ENCODE data around the gene PICK1. TPM values are rescaled to one million over a fixed set of nuclear protein-coding genes. Genes with fewer than 3 reads are reported as not detected.

Gene PICK1
- total RNA-seq, 2 donors from 2014 or later = 34.3 to 40.4 TPM

DNA sequence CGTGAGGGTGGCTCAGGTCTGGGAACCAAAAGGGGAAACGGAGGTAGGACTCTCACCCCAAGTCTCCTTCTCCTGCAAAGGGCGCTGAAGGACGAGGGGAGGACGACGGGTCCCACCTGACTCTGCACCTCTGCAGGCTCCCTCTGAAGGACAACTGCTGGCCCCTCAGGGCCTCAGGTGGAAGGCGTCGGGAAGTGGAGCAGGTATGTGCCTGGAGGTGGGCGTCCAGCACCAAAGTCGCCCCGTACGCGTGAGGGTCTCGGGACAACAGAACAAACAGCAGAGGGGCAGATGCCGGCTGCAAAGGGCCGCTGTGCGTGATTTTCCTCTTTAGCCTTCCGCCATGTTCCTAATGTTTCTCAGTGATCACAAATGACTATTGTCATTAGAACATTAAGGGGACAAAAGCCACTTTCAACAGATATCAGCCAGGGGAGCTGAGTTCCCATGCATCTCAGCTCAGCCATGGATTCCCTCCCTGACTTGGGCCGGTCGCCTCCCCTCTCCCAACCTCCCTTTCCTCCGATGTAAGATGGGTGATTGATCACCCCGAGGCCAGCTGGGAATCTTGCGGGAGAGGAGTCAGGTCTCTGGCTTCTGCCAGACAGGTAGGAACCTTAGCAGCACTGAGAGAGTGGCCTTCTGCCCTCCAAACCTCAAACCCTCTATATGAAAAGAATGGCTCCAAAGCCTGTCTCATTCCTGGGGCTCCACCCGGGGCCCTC, 25.9 kb downstream of the PICK1 start:
- DNase-seq (no peak), ATAC-seq (no peak)
- intact Hi-C loops (cut with DNase I, micrococcal nuclease) = no loop called here

DNA sequence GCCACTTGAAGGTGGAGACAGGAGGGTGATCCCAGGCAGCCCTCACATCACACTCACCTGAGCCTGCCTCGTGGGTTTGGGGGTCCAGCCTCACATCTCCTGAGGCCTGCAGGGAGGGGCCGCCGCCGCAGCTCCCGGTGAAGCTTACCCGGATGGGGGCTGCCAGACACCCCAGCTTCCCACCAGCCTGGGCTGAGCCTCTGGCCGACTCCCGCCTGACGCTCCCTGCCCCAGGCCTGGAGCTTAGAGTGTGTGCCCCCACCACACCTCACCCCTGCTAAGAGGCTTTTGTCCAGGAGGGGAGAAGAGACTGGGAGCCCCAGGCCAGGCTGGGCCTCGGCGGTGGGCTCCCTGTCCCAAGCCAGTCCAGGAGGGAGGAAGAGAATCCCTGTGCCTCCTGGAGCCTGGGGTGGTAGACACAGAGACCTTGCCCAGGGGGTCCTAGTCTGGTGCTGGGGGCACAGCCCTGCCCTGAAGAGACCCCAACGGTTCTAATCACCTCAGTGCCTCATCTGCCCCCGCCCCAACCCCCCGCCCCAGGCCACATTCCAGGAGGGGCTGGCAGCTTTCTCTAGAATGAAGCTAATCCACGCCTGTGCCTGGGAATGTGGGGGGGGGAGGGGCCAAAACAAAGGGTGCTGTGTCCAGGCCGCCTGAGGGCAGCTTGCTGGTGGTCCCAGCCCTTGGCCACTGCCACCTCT, 26.9 kb downstream of the PICK1 start, which contains the start of gene SLC16A8:
SLC16A8 (minus strand) TSS at position 254 of the 701 bp plus-strand sequence. CDS start 1,311 bp downstream, outside the sequence.
- DNase-seq (no peak), ATAC-seq (no peak)
- intact Hi-C loops (cut with DNase I, micrococcal nuclease) = no loop called here

DNA sequence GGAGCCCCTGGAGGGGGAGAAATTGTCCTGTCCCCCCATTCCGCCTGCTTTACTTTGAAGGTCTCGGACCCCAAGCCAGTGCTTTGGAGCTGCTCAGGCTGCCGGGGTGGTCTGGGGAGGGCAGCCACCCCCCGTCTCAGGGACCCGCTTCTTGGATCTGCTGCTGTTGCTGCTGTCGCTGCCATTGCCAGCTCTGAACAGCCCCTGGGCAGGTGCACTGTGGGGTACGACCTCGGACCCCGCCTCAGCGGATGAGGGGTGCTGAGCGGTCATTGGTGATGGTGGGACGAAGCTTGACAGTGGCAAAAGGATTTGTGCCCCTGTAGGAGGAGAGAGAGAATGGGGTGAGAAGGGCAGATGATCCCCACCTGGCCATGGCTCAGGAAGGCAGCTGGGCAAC, 27.9 kb downstream of the PICK1 start:
- intact Hi-C loops (cut with DNase I, micrococcal nuclease) = no loop called here
- ATAC-seq = no peak
- DNase-seq = no peak

- intact Hi-C loops (cut with DNase I, micrococcal nuclease) = no loop called here
- ATAC-seq (no peak), DNase-seq (no peak)
Measured at GRCh38 chr22:38085501-38085900, 28.3 kb downstream of the PICK1 start.

DNA sequence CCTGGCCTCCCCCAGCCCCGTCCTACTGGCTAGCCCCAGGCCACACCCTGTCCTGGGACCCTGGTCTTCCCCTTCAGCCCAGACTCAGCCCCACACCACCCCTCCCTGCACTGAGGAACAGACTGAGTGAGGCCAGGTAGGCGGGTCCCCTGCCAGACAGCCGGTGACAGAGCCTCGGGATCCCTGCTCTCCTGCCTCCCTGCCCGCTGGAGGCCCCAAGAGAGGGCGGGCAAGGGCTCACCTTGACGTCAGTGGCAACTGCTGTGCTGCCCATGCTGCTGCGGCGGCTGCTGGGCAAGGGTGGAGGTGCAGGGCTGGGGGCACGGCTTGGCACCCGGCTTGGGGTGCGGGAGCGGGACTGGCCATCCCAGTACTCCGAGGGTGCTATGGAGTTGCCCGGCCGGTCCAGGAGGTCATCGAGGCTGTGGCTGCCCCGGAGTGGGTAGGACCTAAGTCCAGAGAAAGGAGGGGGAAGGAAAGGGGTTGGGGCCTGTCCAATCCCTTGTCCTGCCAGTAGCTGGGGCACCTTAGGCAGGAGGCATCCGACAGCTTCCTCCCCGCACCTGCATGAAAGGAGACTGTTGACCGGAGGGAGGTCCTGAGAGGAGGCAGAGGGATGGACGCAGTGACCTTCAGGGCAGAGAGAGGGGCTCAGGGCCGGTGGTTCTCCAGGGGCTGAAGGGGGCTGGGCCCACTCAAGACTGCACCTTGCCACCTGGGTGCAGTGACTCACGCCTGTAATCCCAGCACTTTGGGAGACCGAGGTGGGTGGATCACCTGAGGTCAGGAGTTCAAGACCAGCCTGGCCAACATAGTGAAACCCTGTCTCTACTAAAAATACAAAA, 29.0 kb downstream of the PICK1 start:
- intact Hi-C loops (cut with DNase I, micrococcal nuclease) = no loop called here
- ATAC-seq (no peak), DNase-seq (no peak)

DNA sequence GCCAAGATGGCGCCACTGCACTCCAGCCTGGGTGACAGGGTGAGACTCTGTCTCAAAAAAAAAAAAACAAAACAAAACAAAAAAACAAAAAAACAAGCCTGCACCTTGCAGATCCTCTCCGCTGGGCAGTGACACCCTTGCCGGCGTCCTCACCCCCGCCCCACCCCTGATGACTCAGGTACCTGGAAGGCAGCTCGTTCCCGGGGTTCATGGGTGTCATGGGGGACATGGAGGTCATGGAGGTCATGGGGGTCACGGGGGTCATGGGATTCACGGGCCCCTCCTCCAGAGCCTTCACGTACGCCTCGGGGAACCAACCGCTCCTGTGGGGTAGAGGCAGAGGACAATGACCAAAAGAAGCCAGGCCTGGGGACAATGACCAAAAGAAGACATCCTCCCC, 29.7 kb downstream of the PICK1 start:
- DNase-seq (no peak), ATAC-seq (no peak)
- intact Hi-C loops (cut with DNase I, micrococcal nuclease) = no loop called here

DNA sequence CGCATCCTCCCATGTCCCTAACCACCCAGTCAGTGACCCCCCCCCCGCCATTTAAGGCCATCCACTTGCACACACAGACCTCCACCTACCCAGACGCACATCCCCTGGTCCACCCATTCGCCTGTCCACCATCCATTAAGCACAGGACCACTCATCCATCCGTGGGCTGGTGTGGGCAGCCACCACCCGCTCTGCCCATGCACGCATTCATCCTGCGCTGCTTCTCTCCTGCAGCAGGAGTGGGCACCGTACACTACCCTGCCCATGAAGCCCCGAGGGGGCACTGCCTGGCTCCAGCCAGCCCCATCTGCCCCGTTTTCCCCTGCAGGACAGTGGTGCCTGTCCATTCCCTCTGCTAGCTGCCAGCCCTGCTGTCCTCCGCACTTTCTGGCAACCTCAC, 30.7 kb downstream of the PICK1 start:
- DNase-seq = no peak
- intact Hi-C loops (cut with DNase I, micrococcal nuclease) = no loop called here

DNA sequence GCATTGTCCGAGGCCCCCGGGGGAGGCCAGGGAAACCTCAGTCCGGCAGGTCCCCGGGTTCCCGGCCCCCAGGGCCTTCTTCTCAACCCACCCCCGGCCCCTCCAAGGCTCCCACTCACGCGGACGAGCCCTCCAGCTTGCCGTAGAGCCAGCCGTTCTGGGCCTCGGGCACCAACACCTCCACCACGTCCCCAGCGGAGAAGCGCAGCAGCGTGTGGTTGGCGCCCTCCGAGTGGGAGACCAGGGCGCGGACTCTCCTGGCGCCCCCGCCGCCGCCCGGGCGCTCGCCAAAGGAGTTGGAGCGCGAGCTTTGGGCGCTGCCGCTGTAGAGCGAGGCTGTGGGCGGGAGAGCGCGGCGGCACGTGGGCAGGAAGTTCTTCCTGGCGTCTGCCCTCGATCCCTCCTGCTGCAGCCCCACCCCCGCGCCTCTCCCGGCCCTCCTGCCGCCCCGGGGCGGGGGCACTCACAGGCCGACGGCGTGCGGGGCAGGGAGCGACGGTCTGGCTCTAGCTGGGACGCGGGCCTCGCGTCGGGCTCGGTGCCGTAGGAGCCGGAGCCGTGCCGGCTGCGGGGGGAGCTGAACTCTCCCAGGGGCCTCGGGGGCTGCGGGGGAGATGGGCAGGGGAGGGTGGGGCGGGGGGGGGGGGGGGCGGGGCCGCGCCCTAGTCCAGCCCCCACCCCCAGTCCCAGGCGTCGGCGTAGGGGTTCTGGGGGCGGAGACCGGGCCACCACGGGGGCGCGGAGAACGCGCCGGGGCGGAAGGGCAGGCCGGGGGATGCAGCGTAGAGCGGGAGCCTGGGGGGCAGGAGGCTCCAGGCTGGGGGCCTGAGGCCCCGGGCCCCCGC, 31.6 kb downstream of the PICK1 start:
- DNase-seq (no peak), ATAC-seq (no peak)
- intact Hi-C loops (cut with DNase I, micrococcal nuclease) = no loop called here

More for the DNA sequence above, 30.7 kb downstream of the PICK1 start:
- ATAC-seq = no peak

DNA sequence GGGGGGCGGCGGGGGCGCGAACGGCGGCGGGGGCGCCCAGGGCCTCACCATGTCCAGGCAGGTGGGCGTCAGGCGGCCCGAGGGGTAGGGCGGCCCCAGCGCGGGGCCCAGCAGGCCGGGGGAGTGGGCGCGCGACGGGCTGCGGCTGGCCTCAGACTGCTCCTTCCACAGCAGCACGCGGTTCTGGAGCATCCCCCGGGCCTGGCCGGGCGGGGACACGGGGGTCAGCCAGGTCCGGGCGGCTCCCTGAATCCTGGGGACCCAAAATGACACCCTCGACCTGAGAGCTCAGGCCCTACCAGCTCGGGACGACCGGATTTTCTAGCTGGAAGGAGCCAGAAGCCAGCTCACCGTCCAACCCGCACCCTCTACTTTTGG, 32.3 kb downstream of the PICK1 start:
- DNase-seq (no peak), ATAC-seq (no peak)
- intact Hi-C loops (cut with DNase I, micrococcal nuclease) = no loop called here

DNA sequence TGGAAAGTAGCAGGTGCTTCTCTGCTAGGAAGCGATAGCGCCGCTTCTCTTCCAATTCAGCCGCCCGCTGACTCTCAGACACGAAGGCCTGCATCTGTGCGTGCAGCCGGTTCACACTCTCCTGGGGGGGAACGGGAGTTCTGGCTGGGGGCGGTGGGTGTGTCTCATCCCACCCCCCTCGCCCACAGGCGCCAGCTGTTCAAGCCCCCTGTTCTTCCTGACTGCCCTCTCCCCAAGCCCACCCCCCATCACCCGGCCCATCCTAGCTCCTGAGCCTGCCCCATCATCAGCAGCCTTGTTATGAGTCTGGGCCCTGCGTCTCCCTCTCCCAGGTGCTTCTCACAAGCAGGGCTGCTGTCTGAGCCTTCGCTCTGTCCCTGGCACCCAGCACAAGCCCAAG, 39.9 kb downstream of the PICK1 start:
- ATAC-seq = no peak
- DNase-seq = no peak
- intact Hi-C loops (cut with DNase I, micrococcal nuclease) = no loop called here

- no peak for DNase-seq
- intact Hi-C loops (cut with DNase I, micrococcal nuclease) = no loop called here
- ATAC-seq = peak; percentile 41
Measured at GRCh38 chr22:38097557-38098409, 40.6 kb downstream of the PICK1 start.

- ATAC-seq (peak; percentile 21), DNase-seq (no peak)
- intact Hi-C loops (cut with DNase I, micrococcal nuclease) = no loop called here
Measured at GRCh38 chr22:38098410-38099249, 41.4 kb downstream of the PICK1 start.

DNA sequence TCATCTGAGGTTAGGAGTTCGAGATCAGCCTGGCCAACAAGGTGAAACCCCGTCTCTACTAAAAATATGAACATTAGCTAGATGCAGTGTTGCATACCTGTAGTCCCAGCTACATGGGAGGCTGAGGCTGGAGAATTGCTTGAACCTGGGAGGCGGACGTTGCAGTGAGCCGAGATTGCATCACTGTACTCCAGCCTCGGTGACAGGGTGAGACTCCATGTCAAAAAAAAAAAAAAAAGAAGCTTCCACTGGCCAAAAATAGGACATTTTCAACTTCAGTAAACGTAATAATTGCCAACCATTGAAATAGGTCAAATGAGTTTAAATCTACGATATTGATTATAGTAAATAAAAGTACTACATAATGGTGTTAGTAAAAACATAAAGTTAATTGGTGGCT, 46.4 kb downstream of the PICK1 start:
- ATAC-seq = no peak
- intact Hi-C loops (cut with DNase I, micrococcal nuclease) = no loop called here
- no peak for DNase-seq

DNA sequence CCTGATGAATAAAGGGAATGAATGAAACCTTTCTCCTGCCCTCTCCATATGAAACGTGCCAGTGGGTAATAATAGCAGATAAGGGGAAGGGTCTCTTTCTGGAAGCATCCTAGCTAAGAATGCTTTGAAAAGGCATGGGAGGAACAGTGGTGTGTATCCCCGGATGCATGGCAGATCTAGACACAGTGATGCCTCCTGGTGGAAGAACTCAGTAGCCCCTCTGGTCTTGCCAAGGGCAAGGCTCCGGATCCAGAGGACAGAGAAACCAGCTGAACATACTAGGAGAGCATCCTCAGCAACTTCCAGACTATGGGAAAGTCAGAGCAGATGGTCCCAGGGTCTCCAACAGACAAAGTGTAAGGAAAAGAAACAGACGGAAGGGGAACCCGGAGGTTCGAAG, 46.9 kb downstream of the PICK1 start:
- ATAC-seq (no peak), DNase-seq (no peak)
- intact Hi-C loops (cut with DNase I, micrococcal nuclease) = no loop called here

DNA sequence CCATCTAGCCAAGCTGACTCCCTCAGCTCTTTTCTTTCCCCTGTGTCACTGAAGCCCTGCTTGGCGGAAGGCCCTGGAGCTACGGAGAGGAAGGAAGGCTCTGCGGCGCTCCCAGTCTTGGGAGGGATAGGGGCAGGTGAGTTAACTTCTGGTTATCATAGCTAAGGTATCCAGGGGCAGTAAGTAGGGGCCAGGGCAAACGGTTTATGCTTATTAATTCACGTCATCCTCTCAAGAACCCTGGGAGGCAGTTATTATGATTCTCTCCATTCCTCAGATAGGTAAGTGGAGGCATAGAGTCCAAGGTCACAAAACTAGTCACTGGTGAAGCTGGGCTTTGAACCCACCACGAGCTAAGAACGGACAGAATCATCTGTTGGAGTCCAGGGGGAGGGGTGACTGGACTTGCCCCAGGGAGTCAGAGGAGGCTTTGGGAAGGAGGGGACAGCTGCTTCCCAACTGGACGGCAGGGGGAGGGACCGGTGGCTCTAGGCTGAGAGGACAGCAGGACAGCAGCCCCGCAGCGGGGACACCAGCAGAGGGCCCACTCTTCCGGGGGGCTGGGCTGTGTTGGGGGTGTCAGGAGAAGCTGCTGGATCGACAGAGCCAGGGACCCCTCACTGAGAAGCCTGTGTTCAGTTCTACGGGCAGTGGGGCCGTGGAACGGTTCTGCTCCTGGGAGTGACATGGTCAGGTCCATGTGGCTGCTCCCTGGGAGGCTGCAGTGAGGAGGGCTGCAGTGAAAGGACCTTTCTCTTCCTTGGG, 49.8 kb downstream of the PICK1 start:
- ATAC-seq (no peak), DNase-seq (no peak)
- intact Hi-C loops (cut with DNase I, micrococcal nuclease) = no loop called here

- intact Hi-C loops (cut with DNase I, micrococcal nuclease) = no loop called here
- peak; percentile 74 to 88 for DNase-seq
- ATAC-seq = peak; percentile 46
Measured at GRCh38 chr22:38107692-38108515, 50.7 kb downstream of the PICK1 start.

Data from left colon (tissue), 2 donors.